SK-N-MC (cell line): ENCODE results near the gene SIL1.

Source experiments
- EZH2 ChIP-seq: fragments of 200-600 bp; sonication (generic); IDR thresholded peaks from one replicate; pipeline ENCODE4 v1.6.1; 2017; ENCODE audit warnings: antibody characterized with exemption
- FOXP2 ChIP-seq: optimal IDR thresholded peaks from 2 replicates; pipeline ENCODE3; 2011; ENCODE audit warnings: mild to moderate bottlenecking, moderate library complexity; ENCODE audit not compliant: insufficient read depth; ENCODE audit errors: extremely low read length, control extremely low read depth
- POLR2AphosphoS5 ChIP-seq: IDR thresholded peaks from 2 replicates; pipeline ENCODE4 v1.6.1; 2012; ENCODE audit warnings: mild to moderate bottlenecking, low read depth, low read length, borderline replicate concordance

DNA sequence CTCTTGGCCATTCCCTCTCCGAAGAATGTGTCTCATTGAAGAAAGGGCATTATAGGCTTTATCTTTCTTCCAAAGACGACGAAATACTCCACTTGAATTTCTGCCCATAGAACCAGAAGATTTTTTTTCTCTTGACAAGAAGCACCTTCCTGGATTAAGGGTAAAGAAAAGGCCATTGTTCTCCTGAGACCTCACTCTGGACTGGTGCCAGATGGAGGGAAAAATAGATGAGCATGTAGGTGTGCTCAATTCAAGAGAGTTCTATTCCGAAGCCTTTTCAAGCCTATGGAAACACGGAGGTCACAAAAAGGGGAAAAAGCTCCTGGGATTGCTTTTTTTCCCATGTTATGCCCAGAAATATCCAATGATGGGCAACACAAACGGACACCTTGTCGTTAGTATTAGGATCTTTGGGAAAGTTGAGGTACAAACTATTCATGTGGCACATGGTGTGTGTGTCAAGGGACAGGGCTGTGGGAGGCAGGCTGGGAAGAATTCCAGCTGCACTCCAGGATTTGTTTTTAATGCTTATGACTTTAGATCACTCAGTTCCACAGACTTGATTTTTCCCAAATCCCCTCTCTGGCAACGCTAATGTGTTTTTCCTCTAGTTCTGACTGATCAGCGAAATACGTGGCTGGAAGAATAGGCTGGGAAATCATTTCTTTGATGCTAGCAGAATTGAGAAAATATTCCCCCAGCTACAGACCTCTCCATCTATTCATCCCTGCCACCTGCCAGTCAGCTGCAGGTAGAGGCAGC, 89.9 kb downstream of the SIL1 start:
- TF ChIP-seq EZH2 (no peak), POLR2AphosphoS5 (no peak), FOXP2 (no peak)
